Measurements from ENCODE around the gene PAH. TPM values are rescaled to one million over a fixed set of nuclear protein-coding genes. Genes with fewer than 3 reads are reported as not detected.

The PAH gene
- not detected for total RNA-seq
- polyA plus RNA-seq, result under 1 TPM in 1 of 3 donors, not detected in 2; 0.09 TPM
- long read RNA-seq, donor 1, full-length matches to known transcripts, result 1 of 1 reads
- long read RNA-seq, donor 1, partial matches to known transcripts, result 0 of 1 reads
- long read RNA-seq, donor 1, other reads (novel, unspliced or antisense), result 0 of 1 reads
- long read RNA-seq, donor 2, result 0 reads

- intact Hi-C loops (cut with DNase I; ENCODE audit: low total_unique reads), result no loop called here
- H3K27ac ChIP-seq, result no peak within 1 kb of the TSS
- TF ChIP-seq POLR2A (IDR thresholded peaks at IDR 0.05) (no peak), POLR2AphosphoS5 (IDR thresholded peaks at IDR 0.05) (peak in 1 of 3 donors; percentile 29)
- WGBS, 5 donors, result 6 to 11% (median 8%) methylated on average over 21 to 30 of the region's 30 CpGs
- H3K9me3 ChIP-seq, result no peaks in the 10 kb centered on the region
- H3K36me3 ChIP-seq, result no peaks in the 10 kb centered on the region
- peaks cover 0 to 9% (median 4%) of the 10 kb centered on the region in 6 donors for H3K4me1 ChIP-seq
- peaks cover 0 to 24% (median 3%) of the 10 kb centered on the region in 7 donors for H3K27me3 ChIP-seq (replicated peaks in 1 of 7)
- peak within 1 kb of the TSS in 5 of 8 donors; percentile 12 to 63 (median 29) for H3K4me3 ChIP-seq
- DNase-seq, result peak; percentile 79
These were observed at the start of gene PAH for GRCh38 chr12:102917026-102917787. PAH (minus strand) TSS chr12:102917244; CDS start chr12:102917130, 114 bp downstream.

GRCh38 chr12:102966200-102966863, 49.3 kb upstream of the PAH start:
- no peak for DNase-seq
- no peaks in the 10 kb centered on the region for H3K36me3 ChIP-seq
- peaks cover 0 to 96% (median 58%) of the 10 kb centered on the region in 7 donors for H3K27me3 ChIP-seq (replicated peaks in 1 of 7)
- intact Hi-C loops (cut with DNase I; ENCODE audit: low total_unique reads), result no loop called here
- H3K9me3 ChIP-seq, result peaks cover 0 to 23% (median 5%) of the 10 kb centered on the region in 8 donors
- peaks cover 0 to 28% (median 12%) of the 10 kb centered on the region in 6 donors for H3K4me1 ChIP-seq
- H3K27ac ChIP-seq, result no peak overlapping the region
- TF ChIP-seq POLR2A (IDR thresholded peaks at IDR 0.05) (no peak), CTCF (IDR thresholded peaks at IDR 0.05 in 8 of 11, conservative IDR thresholded peaks at IDR 0.05 in 3 of 11) (no peak), POLR2AphosphoS5 (IDR thresholded peaks at IDR 0.05) (no peak)
- WGBS, 5 donors, result 10 to 19% (median 15%) methylated on average over 7 to 12 of the region's 12 CpGs
- no peak overlapping the region for H3K4me3 ChIP-seq

DNA sequence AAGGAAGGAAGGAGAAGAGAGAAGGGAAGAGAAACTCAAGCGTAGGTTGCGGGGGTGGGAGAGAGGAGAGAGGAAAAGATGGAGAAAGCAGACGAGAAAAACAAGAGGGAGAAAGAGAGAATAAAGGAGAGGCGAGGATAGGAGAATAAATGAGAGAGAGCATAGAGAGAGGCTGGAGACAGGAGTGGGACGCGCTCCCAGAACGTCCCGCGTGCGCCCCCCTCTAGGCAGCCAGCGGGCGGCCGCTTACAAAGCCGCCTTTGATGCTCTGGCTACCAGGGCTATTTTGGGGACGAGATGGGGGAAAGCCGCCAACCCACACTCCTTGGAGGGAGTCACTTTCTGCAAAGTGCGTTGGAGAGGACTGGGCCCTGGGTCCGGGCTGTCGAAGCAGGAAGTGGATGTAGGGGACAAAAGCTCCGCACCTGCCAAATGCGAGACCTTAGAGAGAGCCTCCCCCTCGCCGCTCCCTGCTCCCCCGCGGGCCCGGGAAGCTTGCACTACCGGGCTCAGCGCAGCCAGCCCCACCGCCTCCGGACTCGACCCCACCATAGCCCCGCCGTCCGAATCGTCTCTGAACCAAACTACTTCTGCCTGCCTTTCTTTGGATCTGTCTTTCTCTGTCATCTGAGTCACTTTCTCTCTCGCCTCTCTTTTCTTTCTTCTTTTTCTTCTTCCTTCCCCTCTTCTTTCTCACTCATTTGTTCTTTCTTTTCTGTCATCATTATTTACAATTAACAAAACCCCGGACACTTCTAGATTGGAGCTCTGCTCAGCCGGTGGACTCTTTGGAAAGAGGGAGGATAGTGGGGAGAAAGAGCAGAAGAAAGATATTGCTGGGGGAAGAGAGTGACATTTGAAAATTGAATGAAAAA, 48.5 kb upstream of the PAH start:
- 3 to 8% (median 3%) methylated on average over 38 of the region's 38 CpGs for WGBS, 5 donors
- H3K27ac ChIP-seq, result no peak overlapping the region
- TF ChIP-seq POLR2AphosphoS5 (IDR thresholded peaks at IDR 0.05), result no peak
- peaks cover 0 to 28% (median 14%) of the 10 kb centered on the region in 6 donors for H3K4me1 ChIP-seq
- H3K4me3 ChIP-seq, result peak overlapping the region in 5 of 8 donors; percentile 4 to 50 (median 9)
- peaks cover 0 to 23% (median 5%) of the 10 kb centered on the region in 8 donors for H3K9me3 ChIP-seq
- no peak for DNase-seq
- H3K36me3 ChIP-seq, result no peaks in the 10 kb centered on the region
- peaks cover 0 to 97% (median 66%) of the 10 kb centered on the region in 7 donors for H3K27me3 ChIP-seq (replicated peaks in 1 of 7)
- intact Hi-C loops (cut with DNase I; ENCODE audit: low total_unique reads), result no loop called here

DNA sequence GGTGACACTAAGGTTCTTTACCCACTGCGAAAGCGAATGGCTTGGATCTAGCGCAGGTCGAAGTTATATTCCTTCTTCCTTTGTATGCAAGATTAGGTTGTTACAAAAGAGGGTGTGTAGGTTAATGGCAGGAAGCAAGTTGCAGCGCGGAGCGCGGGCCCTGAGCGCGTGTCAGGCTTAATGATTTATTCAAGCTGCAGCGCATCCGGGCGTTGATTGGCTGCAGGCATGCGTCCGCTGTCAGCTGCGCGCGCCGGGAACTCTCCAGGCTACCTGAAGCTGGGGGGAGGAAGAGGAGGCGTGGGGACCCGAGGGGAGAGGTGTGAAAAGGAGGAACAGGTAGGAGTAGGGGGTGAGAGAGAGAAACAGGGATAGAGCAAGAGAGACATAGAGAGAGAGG, 47.8 kb upstream of the PAH start:
- TF ChIP-seq POLR2A (IDR thresholded peaks at IDR 0.05) (no peak), POLR2AphosphoS5 (IDR thresholded peaks at IDR 0.05) (no peak), CTCF (IDR thresholded peaks at IDR 0.05 in 8 of 11, conservative IDR thresholded peaks at IDR 0.05 in 3 of 11) (no peak)
- H3K36me3 ChIP-seq, result no peaks in the 10 kb centered on the region
- peaks cover 0 to 100% (median 72%) of the 10 kb centered on the region in 7 donors for H3K27me3 ChIP-seq (replicated peaks in 1 of 7)
- 3 to 7% (median 3%) methylated on average over 21 of the region's 21 CpGs for WGBS, 5 donors
- intact Hi-C loops (cut with DNase I; ENCODE audit: low total_unique reads), result no loop called here
- H3K4me1 ChIP-seq, result peaks cover 0 to 28% (median 14%) of the 10 kb centered on the region in 6 donors
- peak overlapping the region in 5 of 8 donors; percentile 4 to 50 (median 9) for H3K4me3 ChIP-seq
- no peak for DNase-seq
- no peak overlapping the region for H3K27ac ChIP-seq
- H3K9me3 ChIP-seq, result peaks cover 0 to 23% (median 5%) of the 10 kb centered on the region in 8 donors
